Neural crest cell (in vitro differentiated cells): Measurements from ENCODE around the gene KRTAP13-3. TPM values are rescaled to one million over a fixed set of nuclear protein-coding genes. Genes with fewer than 3 reads are reported as not detected.

Experiments used
- DNase-seq: peaks from one replicate; pipeline ENCODE4 v3.0.0; 2021; ENCODE audit warnings: low read depth, mixed read lengths, low spot score
- H3K27ac Mint-ChIP-seq: one replicate; pipeline ENCODE4 v1.8.0; 2021; ENCODE audit warnings: mild to moderate bottlenecking, mixed read lengths; ENCODE audit not compliant: unreplicated experiment
- H3K27me3 Mint-ChIP-seq: 2 replicates; pipeline ENCODE4 v1.8.0; 2021; ENCODE audit warnings: low read depth, mild to moderate bottlenecking, mixed read lengths
- H3K36me3 Mint-ChIP-seq: 2 replicates; pipeline ENCODE4 v1.8.0; 2021; ENCODE audit warnings: low read depth, mild to moderate bottlenecking, mixed read lengths
- H3K4me1 Mint-ChIP-seq: 2 replicates; pipeline ENCODE4 v1.8.0; 2021; ENCODE audit warnings: mixed read lengths
- H3K4me3 Mint-ChIP-seq: one replicate; pipeline ENCODE4 v1.8.0; 2021; ENCODE audit warnings: mild to moderate bottlenecking, mixed read lengths
- H3K9me3 Mint-ChIP-seq: 2 replicates; pipeline ENCODE4 v1.8.0; 2021; ENCODE audit warnings: mixed read lengths
- total RNA-seq: library from RNA; stranded (reverse); gene quantifications from 2 replicates; pipeline ENCODE4 v1.2.1, GENCODE V29; 2021
- TF ChIP-seq, protein P1 (sequence below): fragments of 200-600 bp; sonication (generic); conservative IDR thresholded peaks from 2 replicates; pipeline ENCODE4 v1.5.0; 2021; ENCODE audit warnings: antibody characterized with exemption, mild to moderate bottlenecking

Gene KRTAP13-3
- total RNA-seq, 1 donor from 2014 or later: not detected

DNA sequence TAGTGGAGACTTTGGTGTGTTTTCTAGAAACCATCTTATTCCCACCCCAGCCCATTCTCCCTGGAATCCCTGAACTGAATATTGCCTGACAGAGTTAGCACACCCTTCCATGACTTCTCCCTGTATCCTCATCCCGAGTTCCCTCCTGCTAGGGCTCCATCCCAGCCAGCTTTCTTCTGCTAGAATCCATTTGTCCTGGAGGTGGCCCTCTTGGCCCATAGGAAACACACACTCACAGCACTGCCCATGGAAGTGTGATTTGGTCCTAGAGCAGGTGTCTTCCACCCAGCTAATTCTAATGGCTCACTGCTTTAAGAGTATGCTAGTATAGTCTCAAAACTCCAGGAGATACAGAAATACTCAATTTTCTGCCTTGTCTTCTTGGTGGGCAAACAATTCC, 18.5 kb upstream of the KRTAP13-3 start:
- TF ChIP-seq, protein P1, sequence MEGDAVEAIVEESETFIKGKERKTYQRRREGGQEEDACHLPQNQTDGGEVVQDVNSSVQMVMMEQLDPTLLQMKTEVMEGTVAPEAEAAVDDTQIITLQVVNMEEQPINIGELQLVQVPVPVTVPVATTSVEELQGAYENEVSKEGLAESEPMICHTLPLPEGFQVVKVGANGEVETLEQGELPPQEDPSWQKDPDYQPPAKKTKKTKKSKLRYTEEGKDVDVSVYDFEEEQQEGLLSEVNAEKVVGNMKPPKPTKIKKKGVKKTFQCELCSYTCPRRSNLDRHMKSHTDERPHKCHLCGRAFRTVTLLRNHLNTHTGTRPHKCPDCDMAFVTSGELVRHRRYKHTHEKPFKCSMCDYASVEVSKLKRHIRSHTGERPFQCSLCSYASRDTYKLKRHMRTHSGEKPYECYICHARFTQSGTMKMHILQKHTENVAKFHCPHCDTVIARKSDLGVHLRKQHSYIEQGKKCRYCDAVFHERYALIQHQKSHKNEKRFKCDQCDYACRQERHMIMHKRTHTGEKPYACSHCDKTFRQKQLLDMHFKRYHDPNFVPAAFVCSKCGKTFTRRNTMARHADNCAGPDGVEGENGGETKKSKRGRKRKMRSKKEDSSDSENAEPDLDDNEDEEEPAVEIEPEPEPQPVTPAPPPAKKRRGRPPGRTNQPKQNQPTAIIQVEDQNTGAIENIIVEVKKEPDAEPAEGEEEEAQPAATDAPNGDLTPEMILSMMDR: no peak
- peaks cover 5% of the 10 kb centered on the region for H3K9me3 Mint-ChIP-seq
- peaks cover 3% of the 10 kb centered on the region for H3K27me3 Mint-ChIP-seq
- DNase-seq: no peak
- no peaks in the 10 kb centered on the region for H3K4me1 Mint-ChIP-seq
- H3K27ac Mint-ChIP-seq: no peak overlapping the region
- no peak overlapping the region for H3K4me3 Mint-ChIP-seq
- H3K36me3 Mint-ChIP-seq: no peaks in the 10 kb centered on the region

DNA sequence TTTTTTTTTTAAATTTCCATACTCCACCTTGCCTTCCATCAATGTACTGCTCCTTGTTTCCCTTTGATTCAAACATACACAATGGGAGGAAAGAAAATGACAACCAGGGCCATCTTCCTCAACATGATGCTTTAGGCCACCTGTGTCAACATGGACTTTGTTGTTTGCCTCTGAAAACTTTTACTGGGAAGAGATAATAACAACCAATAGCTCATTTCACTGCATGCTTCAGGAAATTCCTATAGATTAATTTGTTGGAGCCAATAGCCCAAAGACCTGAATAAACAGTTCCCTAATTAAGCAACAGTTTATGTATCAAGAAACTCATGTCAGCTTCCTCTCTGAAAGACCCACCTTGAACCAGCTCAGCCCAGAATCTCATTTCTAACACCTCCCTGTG, 17.5 kb upstream of the KRTAP13-3 start:
- peaks cover 5% of the 10 kb centered on the region for H3K27me3 Mint-ChIP-seq
- no peaks in the 10 kb centered on the region for H3K4me1 Mint-ChIP-seq
- H3K36me3 Mint-ChIP-seq: no peaks in the 10 kb centered on the region
- H3K4me3 Mint-ChIP-seq: no peak overlapping the region
- H3K27ac Mint-ChIP-seq: no peak overlapping the region
- no peak for DNase-seq
- TF ChIP-seq, protein P1: no peak
- peaks cover 5% of the 10 kb centered on the region for H3K9me3 Mint-ChIP-seq

- Mint-ChIP-seq H3K27me3 (peaks cover 21% of the 10 kb centered on the region), H3K36me3 (no peaks in the 10 kb centered on the region), H3K4me1 (no peaks in the 10 kb centered on the region), H3K4me3 (no peak within 1 kb of the TSS), H3K9me3 (peaks cover 5% of the 10 kb centered on the region), H3K27ac (no peak within 1 kb of the TSS)
- TF ChIP-seq, protein P1: no peak
- DNase-seq: no peak
These were observed 14.2 kb upstream of the KRTAP13-3 start, which contains the start of gene KRTAP15-1 for GRCh38 chr21:30439975-30440374. Gene KRTAP15-1 (plus strand): TSS chr21:30440275. CDS start chr21:30440328, 53 bp downstream.

GRCh38 chr21:30437010-30437565, 11.4 kb upstream of the KRTAP13-3 start:
- TF ChIP-seq, protein P1: no peak
- Mint-ChIP-seq H3K27me3 (peaks cover 27% of the 10 kb centered on the region), H3K4me3 (no peak overlapping the region), H3K4me1 (no peaks in the 10 kb centered on the region), H3K36me3 (no peaks in the 10 kb centered on the region), H3K27ac (no peak overlapping the region), H3K9me3 (peaks cover 6% of the 10 kb centered on the region)
- DNase-seq: no peak

GRCh38 chr21:30434033-30434631, 8.4 kb upstream of the KRTAP13-3 start:
- Mint-ChIP-seq H3K27me3 (peaks cover 29% of the 10 kb centered on the region), H3K4me3 (no peak overlapping the region), H3K4me1 (peaks cover 4% of the 10 kb centered on the region), H3K36me3 (no peaks in the 10 kb centered on the region), H3K27ac (no peak overlapping the region), H3K9me3 (peaks cover 3% of the 10 kb centered on the region)
- TF ChIP-seq, protein P1: peak; percentile 67
- peak; percentile 28 for DNase-seq
